Measurements from ENCODE around the gene FNDC3B.
A peak's percentile ranks its signal among the peaks of the same experiment; 100 is the strongest.

The FNDC3B gene

DNA sequence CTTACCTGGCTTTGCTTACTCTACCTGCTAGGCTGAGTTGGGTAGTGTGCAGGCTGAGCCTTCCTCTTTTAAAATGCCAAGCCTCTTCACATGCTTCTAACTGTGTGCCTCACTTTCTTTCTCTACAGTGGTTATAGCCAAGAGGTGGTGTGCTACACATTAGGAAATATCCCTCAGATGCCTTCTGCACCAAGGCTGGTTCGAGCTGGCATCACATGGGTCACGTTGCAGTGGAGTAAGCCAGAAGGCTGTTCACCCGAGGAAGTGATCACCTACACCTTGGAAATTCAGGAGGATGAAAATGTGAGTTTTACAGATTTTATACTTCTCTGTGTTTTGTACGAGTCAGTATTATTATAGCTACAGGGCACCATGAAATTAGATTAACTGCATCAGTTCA lies 291.0 kb downstream of the FNDC3B start:
- H3K4me2 ChIP-seq (ENCODE audit: insufficient read depth, low read length, poor library complexity, severe bottlenecking), result no peak overlapping the region
- H2AFZ ChIP-seq (ENCODE audit: low read length), result no peak overlapping the region
- no peak overlapping the region for H2BK15ac ChIP-seq (ENCODE audit: low read length)
- no peak for DNase-seq (ENCODE audit: low spot score)
- H3K36me3 ChIP-seq (replicated peaks in 1 of 2; ENCODE audit: control insufficient read depth in 2 of 2, insufficient read depth in 2 of 2, low read length in 2 of 2), result peaks cover 9 to 94% of the 10 kb centered on the region in 2 donors
- H2BK120ac ChIP-seq (ENCODE audit: low read depth, low read length), result no peak overlapping the region
- H3K9ac ChIP-seq (ENCODE audit: low read depth, low read length, poor library complexity), result peak overlapping the region; percentile 3
- no peak overlapping the region for H3K27ac ChIP-seq (replicated peaks; ENCODE audit: low read length)
- no peak overlapping the region for H3K4ac ChIP-seq (ENCODE audit: low read length)
- H3K14ac ChIP-seq (ENCODE audit: low read length), result no peak overlapping the region
- H3K23ac ChIP-seq (ENCODE audit: low read depth, low read length, poor library complexity), result no peak overlapping the region
- H2BK12ac ChIP-seq (ENCODE audit: low read length), result no peak overlapping the region
- H3K27me3 ChIP-seq (ENCODE audit: control insufficient read depth in 3 of 3, insufficient read depth in 3 of 3, low read depth in 1 of 3, low read length in 3 of 3), result peaks cover 0 to 2% (median 0%) of the 10 kb centered on the region in 3 experiments
- H3K79me1 ChIP-seq (ENCODE audit: low read depth, low read length), result no peaks in the 10 kb centered on the region
- no peak overlapping the region for H2BK5ac ChIP-seq (ENCODE audit: low read length)
- H4K91ac ChIP-seq (ENCODE audit: low read depth, low read length, poor library complexity), result no peak overlapping the region
- no peak overlapping the region for H2AK5ac ChIP-seq (ENCODE audit: low read depth, low read length)
- no peak overlapping the region for H3K4me3 ChIP-seq (ENCODE audit: low read length in 2 of 2)
- no peak overlapping the region for H4K8ac ChIP-seq (ENCODE audit: low read depth, low read length)
- WGBS, 2 donors (ENCODE audit: extremely low coverage in 2 of 2, insufficient read length in 2 of 2, insufficient replicate concordance in 1 of 2), result no CpG with 5 or more reads among the region's 4 CpGs
- peaks cover 0 to 2% of the 10 kb centered on the region in 2 donors for H3K4me1 ChIP-seq (ENCODE audit: control insufficient read depth in 2 of 2, insufficient read depth in 1 of 2, low read depth in 1 of 2, low read length in 2 of 2)
- H3K9me3 ChIP-seq (replicated peaks in 1 of 2; ENCODE audit: control insufficient read depth in 2 of 2, insufficient read depth in 1 of 2, low read depth in 1 of 2, low read length in 2 of 2), result no peaks in the 10 kb centered on the region
- no peak overlapping the region for H3K18ac ChIP-seq (ENCODE audit: low read length)

DNA sequence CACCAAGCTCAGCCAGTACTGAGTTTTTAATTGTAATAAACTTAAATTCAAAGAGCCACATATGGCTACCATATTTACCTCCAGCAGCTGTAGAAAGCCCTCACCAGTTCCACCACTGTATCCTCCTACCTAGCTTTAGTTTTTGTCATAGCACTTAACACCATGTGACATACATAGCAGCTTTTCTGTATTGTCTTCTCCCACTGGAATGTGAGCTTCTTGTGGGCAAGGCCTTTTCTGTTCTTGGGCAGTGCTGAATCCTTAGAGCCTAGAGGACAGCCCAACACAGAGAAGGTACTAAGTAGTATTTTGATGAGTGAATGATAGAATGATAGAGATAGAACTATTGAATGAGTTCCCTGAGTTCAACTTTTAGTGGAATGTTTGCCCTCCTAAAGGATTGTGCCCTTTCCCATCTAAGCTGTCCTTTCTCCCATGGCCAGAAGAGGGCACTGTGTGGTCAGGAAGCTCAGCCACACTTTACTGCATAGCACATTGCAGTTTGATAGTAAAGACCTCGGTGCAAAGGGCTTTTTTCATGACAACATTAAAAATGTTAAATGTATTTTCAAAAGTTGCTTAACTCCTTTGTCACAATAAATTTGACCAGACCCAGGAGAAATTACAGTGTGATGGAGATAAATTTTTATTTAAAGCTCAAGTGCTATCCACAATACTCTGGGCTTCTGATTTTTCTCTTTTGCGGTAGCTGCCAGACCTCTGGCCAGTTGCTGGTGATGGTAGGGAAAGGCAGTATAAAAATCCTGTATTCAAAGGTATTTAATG lies 293.1 kb downstream of the FNDC3B start:
- Histone ChIP-seq H2AFZ (ENCODE audit: low read length) (no peak overlapping the region), H3K79me1 (ENCODE audit: low read depth, low read length) (no peaks in the 10 kb centered on the region), H2BK12ac (ENCODE audit: low read length) (no peak overlapping the region), H3K4me3 (ENCODE audit: low read length in 2 of 2) (no peak overlapping the region), H2AK5ac (ENCODE audit: low read depth, low read length) (no peak overlapping the region), H3K27me3 (ENCODE audit: control insufficient read depth in 3 of 3, insufficient read depth in 3 of 3, low read depth in 1 of 3, low read length in 3 of 3) (peaks cover 0 to 2% (median 0%) of the 10 kb centered on the region in 3 experiments), H4K8ac (ENCODE audit: low read depth, low read length) (no peak overlapping the region), H3K4ac (ENCODE audit: low read length) (no peak overlapping the region), H3K9ac (ENCODE audit: low read depth, low read length, poor library complexity) (no peak overlapping the region), H3K18ac (ENCODE audit: low read length) (no peak overlapping the region), H3K4me1 (ENCODE audit: control insufficient read depth in 2 of 2, insufficient read depth in 1 of 2, low read depth in 1 of 2, low read length in 2 of 2) (peaks cover 0 to 2% of the 10 kb centered on the region in 2 donors), H3K36me3 (replicated peaks in 1 of 2; ENCODE audit: control insufficient read depth in 2 of 2, insufficient read depth in 2 of 2, low read length in 2 of 2) (peaks cover 10 to 94% of the 10 kb centered on the region in 2 donors), H2BK15ac (ENCODE audit: low read length) (no peak overlapping the region), H3K27ac (replicated peaks; ENCODE audit: low read length) (no peak overlapping the region), H2BK5ac (ENCODE audit: low read length) (no peak overlapping the region), H2BK120ac (ENCODE audit: low read depth, low read length) (no peak overlapping the region), H4K91ac (ENCODE audit: low read depth, low read length, poor library complexity) (no peak overlapping the region), H3K23ac (ENCODE audit: low read depth, low read length, poor library complexity) (no peak overlapping the region), H3K4me2 (ENCODE audit: insufficient read depth, low read length, poor library complexity, severe bottlenecking) (no peak overlapping the region), H3K14ac (ENCODE audit: low read length) (no peak overlapping the region), H3K9me3 (replicated peaks in 1 of 2; ENCODE audit: control insufficient read depth in 2 of 2, insufficient read depth in 1 of 2, low read depth in 1 of 2, low read length in 2 of 2) (no peaks in the 10 kb centered on the region)
- WGBS, 2 donors (ENCODE audit: extremely low coverage in 2 of 2, insufficient read length in 2 of 2, insufficient replicate concordance in 1 of 2), result no CpG with 5 or more reads among the region's 2 CpGs
- DNase-seq (ENCODE audit: low spot score), result peak; percentile 62

DNA sequence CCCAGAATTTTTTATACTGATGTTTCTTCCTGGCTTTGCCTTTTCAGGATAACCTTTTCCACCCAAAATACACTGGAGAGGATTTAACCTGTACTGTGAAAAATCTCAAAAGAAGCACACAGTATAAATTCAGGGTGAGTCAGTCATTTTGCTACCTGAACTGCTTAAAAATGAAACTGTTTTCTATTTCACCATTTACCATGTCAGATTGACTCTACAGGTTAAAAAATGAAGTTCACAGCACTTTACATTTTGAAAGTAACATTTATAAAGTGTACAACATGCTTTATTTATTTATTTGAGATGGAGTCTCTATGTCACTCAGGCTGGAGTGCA lies 293.6 kb downstream of the FNDC3B start:
- H3K4me2 ChIP-seq (ENCODE audit: insufficient read depth, low read length, poor library complexity, severe bottlenecking), result no peak overlapping the region
- H2AK5ac ChIP-seq (ENCODE audit: low read depth, low read length), result no peak overlapping the region
- H2BK5ac ChIP-seq (ENCODE audit: low read length), result no peak overlapping the region
- H4K91ac ChIP-seq (ENCODE audit: low read depth, low read length, poor library complexity), result no peak overlapping the region
- no peak overlapping the region for H2BK120ac ChIP-seq (ENCODE audit: low read depth, low read length)
- no peak overlapping the region for H3K9ac ChIP-seq (ENCODE audit: low read depth, low read length, poor library complexity)
- no peak overlapping the region for H4K8ac ChIP-seq (ENCODE audit: low read depth, low read length)
- H3K36me3 ChIP-seq (replicated peaks in 1 of 2; ENCODE audit: control insufficient read depth in 2 of 2, insufficient read depth in 2 of 2, low read length in 2 of 2), result peaks cover 14 to 93% of the 10 kb centered on the region in 2 donors
- H3K4me3 ChIP-seq (ENCODE audit: low read length in 2 of 2), result no peak overlapping the region
- peaks cover 0 to 2% of the 10 kb centered on the region in 2 donors for H3K4me1 ChIP-seq (ENCODE audit: control insufficient read depth in 2 of 2, insufficient read depth in 1 of 2, low read depth in 1 of 2, low read length in 2 of 2)
- no peaks in the 10 kb centered on the region for H3K79me1 ChIP-seq (ENCODE audit: low read depth, low read length)
- no peak overlapping the region for H3K4ac ChIP-seq (ENCODE audit: low read length)
- H3K27ac ChIP-seq (replicated peaks; ENCODE audit: low read length), result no peak overlapping the region
- H3K18ac ChIP-seq (ENCODE audit: low read length), result no peak overlapping the region
- no peaks in the 10 kb centered on the region for H3K9me3 ChIP-seq (replicated peaks in 1 of 2; ENCODE audit: control insufficient read depth in 2 of 2, insufficient read depth in 1 of 2, low read depth in 1 of 2, low read length in 2 of 2)
- no peak for DNase-seq (ENCODE audit: low spot score)
- H2AFZ ChIP-seq (ENCODE audit: low read length), result no peak overlapping the region
- no peak overlapping the region for H2BK15ac ChIP-seq (ENCODE audit: low read length)
- H2BK12ac ChIP-seq (ENCODE audit: low read length), result no peak overlapping the region
- H3K14ac ChIP-seq (ENCODE audit: low read length), result no peak overlapping the region
- H3K23ac ChIP-seq (ENCODE audit: low read depth, low read length, poor library complexity), result no peak overlapping the region
- peaks cover 0 to 2% (median 0%) of the 10 kb centered on the region in 3 experiments for H3K27me3 ChIP-seq (ENCODE audit: control insufficient read depth in 3 of 3, insufficient read depth in 3 of 3, low read depth in 1 of 3, low read length in 3 of 3)

DNA sequence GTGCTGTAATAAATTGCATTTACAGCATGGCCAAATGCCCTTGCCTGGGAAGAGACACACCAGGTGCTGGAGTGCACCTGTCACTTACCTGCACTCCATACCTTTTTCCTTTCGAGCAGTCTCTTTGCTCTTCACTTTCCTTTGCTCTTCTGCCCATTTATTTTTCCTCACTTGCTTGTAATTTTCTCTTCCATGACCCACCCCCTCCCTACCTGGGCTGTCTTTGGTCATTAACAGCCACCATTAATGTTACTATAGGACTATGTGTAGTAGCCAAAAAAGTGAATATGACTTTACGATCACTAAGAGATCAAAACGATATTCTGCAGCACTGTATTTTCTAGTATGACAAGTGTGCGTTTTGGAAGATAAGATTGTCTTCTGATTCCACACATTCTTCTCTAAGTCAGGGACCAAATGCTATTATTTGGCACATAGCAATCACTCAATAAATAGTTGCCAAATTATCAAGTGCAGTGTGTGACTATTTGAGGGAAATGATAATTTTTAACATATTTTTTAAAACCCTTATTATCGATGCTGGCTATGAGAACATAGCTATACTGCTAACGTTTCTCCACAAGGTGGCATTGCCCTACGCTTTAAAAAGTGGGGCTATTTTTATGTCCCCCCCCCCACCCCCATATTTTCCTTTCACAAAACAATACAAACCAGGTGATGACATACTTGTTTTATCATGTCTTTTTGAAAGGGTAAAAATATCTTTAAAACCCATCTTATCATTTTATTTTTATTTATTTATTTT lies 294.5 kb downstream of the FNDC3B start:
- no peaks in the 10 kb centered on the region for H3K79me1 ChIP-seq (ENCODE audit: low read depth, low read length)
- H3K14ac ChIP-seq (ENCODE audit: low read length), result no peak overlapping the region
- no peak overlapping the region for H2BK120ac ChIP-seq (ENCODE audit: low read depth, low read length)
- peaks cover 14 to 92% of the 10 kb centered on the region in 2 donors for H3K36me3 ChIP-seq (replicated peaks in 1 of 2; ENCODE audit: control insufficient read depth in 2 of 2, insufficient read depth in 2 of 2, low read length in 2 of 2)
- H2AFZ ChIP-seq (ENCODE audit: low read length), result no peak overlapping the region
- H3K4me3 ChIP-seq (ENCODE audit: low read length in 2 of 2), result no peak overlapping the region
- H2BK15ac ChIP-seq (ENCODE audit: low read length), result no peak overlapping the region
- H3K23ac ChIP-seq (ENCODE audit: low read depth, low read length, poor library complexity), result no peak overlapping the region
- peaks cover 0 to 2% (median 0%) of the 10 kb centered on the region in 3 experiments for H3K27me3 ChIP-seq (ENCODE audit: control insufficient read depth in 3 of 3, insufficient read depth in 3 of 3, low read depth in 1 of 3, low read length in 3 of 3)
- no peak overlapping the region for H2AK5ac ChIP-seq (ENCODE audit: low read depth, low read length)
- H3K27ac ChIP-seq (replicated peaks; ENCODE audit: low read length), result no peak overlapping the region
- H3K9me3 ChIP-seq (replicated peaks in 1 of 2; ENCODE audit: control insufficient read depth in 2 of 2, insufficient read depth in 1 of 2, low read depth in 1 of 2, low read length in 2 of 2), result no peaks in the 10 kb centered on the region
- H3K4ac ChIP-seq (ENCODE audit: low read length), result no peak overlapping the region
- H3K4me2 ChIP-seq (ENCODE audit: insufficient read depth, low read length, poor library complexity, severe bottlenecking), result no peak overlapping the region
- no peak for DNase-seq (ENCODE audit: low spot score)
- H3K4me1 ChIP-seq (ENCODE audit: control insufficient read depth in 2 of 2, insufficient read depth in 1 of 2, low read depth in 1 of 2, low read length in 2 of 2), result peaks cover 0 to 1% of the 10 kb centered on the region in 2 donors
- no peak overlapping the region for H2BK12ac ChIP-seq (ENCODE audit: low read length)
- H4K91ac ChIP-seq (ENCODE audit: low read depth, low read length, poor library complexity), result no peak overlapping the region
- no peak overlapping the region for H4K8ac ChIP-seq (ENCODE audit: low read depth, low read length)
- no peak overlapping the region for H3K9ac ChIP-seq (ENCODE audit: low read depth, low read length, poor library complexity)
- WGBS, 2 donors (ENCODE audit: extremely low coverage in 2 of 2, insufficient read length in 2 of 2, insufficient replicate concordance in 1 of 2), result no CpG with 5 or more reads among the region's 7 CpGs
- no peak overlapping the region for H2BK5ac ChIP-seq (ENCODE audit: low read length)
- H3K18ac ChIP-seq (ENCODE audit: low read length), result no peak overlapping the region
